Esophagus squamous epithelium (tissue), 4 donors: ENCODE results near the gene ARGFX.
"Not testable (repeated sequence)": the region's sequence is repeated elsewhere in the genome, so short reads cannot be mapped to it uniquely, and the experiment has no call there.

Experiments used
- CTCF ChIP-seq, 6 experiments: fragments of 450-650 bp in 4 of 6; fragments of 200-600 bp in 2 of 6; sonication (generic) in 2 of 6; IDR thresholded peaks; one replicate each; pipeline ENCODE4 v1.5.1; 2016 to 2019; ENCODE audit warnings: antibody characterized with exemption in 6 of 6, mild to moderate bottlenecking in 4 of 6, moderate library complexity in 4 of 6
- POLR2A ChIP-seq, 4 donors: fragments of 450-650 bp; IDR thresholded peaks; one replicate each; pipeline ENCODE4 v1.6.1; 2017; ENCODE audit warnings: antibody characterized with exemption in 4 of 4, mild to moderate bottlenecking in 4 of 4, moderate library complexity in 3 of 4

DNA sequence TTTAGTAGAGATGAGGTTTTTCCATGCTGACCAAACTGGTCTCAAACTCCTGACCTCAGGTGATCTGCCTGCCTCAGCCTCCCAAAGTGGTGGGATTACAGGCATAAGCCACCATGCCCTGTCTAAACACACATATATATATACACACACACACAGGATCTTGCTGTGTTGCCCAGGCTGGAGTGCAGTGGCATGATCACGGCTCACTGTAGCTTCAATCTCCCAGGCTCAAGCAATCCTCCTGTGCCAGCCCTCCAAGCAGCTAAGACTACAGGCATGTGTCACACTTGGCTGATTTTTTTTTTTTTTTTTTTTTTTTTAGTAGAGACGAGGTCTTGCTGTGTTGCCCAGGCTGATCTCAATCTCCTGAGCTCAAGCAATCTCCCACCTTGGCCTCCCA, 32.2 kb downstream of the ARGFX start:
- TF ChIP-seq CTCF, POLR2A (IDR thresholded peaks at IDR 0.05): not testable (repeated sequence)
